NCI-H2196 (cell line): Measurements from ENCODE around the gene IL1RAPL2.
"Not testable (repeated sequence)": the region's sequence is repeated elsewhere in the genome, so short reads cannot be mapped to it uniquely, and the experiment has no call there.

Experiments used
- DNase-seq: peaks from one replicate; lab custom pipeline; 2025; ENCODE audit not compliant: unreplicated experiment; lab: John Stamatoyannopoulos, UW

IL1RAPL2 gene

GRCh38 chrX:104670051-104670450, 104.1 kb downstream of the IL1RAPL2 start:
- no peak for DNase-seq

GRCh38 chrX:104677517-104677916, 111.5 kb downstream of the IL1RAPL2 start:
- not testable (repeated sequence) for DNase-seq

- DNase-seq: no peak
Observed at GRCh38 chrX:104679175-104679574, 113.2 kb downstream of the IL1RAPL2 start.

GRCh38 chrX:104681214-104681613, 115.2 kb downstream of the IL1RAPL2 start:
- DNase-seq: no peak

- DNase-seq: no peak
Observed at GRCh38 chrX:104684077-104684476, 118.1 kb downstream of the IL1RAPL2 start.

GRCh38 chrX:104695593-104695992, 129.6 kb downstream of the IL1RAPL2 start:
- DNase-seq: no peak

- no peak for DNase-seq
Observed at GRCh38 chrX:104696667-104697066, 130.7 kb downstream of the IL1RAPL2 start.

GRCh38 chrX:104697294-104697693, 131.3 kb downstream of the IL1RAPL2 start:
- no peak for DNase-seq

GRCh38 chrX:104707042-104707441, 141.0 kb downstream of the IL1RAPL2 start:
- DNase-seq: no peak

GRCh38 chrX:104707572-104707971, 141.6 kb downstream of the IL1RAPL2 start:
- DNase-seq: no peak

GRCh38 chrX:104712515-104712914, 146.5 kb downstream of the IL1RAPL2 start:
- no peak for DNase-seq

GRCh38 chrX:104721854-104722253, 155.9 kb downstream of the IL1RAPL2 start:
- no peak for DNase-seq

GRCh38 chrX:104728456-104728855, 162.5 kb downstream of the IL1RAPL2 start:
- DNase-seq: no peak

- DNase-seq: no peak
Observed at GRCh38 chrX:104742355-104742754, 176.4 kb downstream of the IL1RAPL2 start.

- DNase-seq: no peak
Observed at GRCh38 chrX:104745152-104745551, 179.2 kb downstream of the IL1RAPL2 start.

GRCh38 chrX:104749951-104750610, 184.1 kb downstream of the IL1RAPL2 start:
- no peak for DNase-seq

- DNase-seq: no peak
Observed at GRCh38 chrX:104762641-104763040, 196.6 kb downstream of the IL1RAPL2 start.

GRCh38 chrX:104789784-104790183, 223.8 kb downstream of the IL1RAPL2 start:
- DNase-seq: no peak

- DNase-seq: no peak
Observed at GRCh38 chrX:104795804-104796203, 229.8 kb downstream of the IL1RAPL2 start.

- DNase-seq: no peak
Observed at GRCh38 chrX:104803219-104803618, 237.2 kb downstream of the IL1RAPL2 start.

- no peak for DNase-seq
Observed at GRCh38 chrX:104806346-104806745, 240.3 kb downstream of the IL1RAPL2 start.

GRCh38 chrX:104833401-104833800, 267.4 kb downstream of the IL1RAPL2 start:
- no peak for DNase-seq

GRCh38 chrX:104842646-104843045, 276.6 kb downstream of the IL1RAPL2 start:
- DNase-seq: no peak
